ENCODE data around the gene PRR29.
A peak's percentile ranks its signal among the peaks of the same experiment; 100 is the strongest.

The PRR29 gene

GRCh38 chr17:63997341-63998048 is 656 bp upstream of the PRR29 start:
- ATAC-seq (ENCODE audit: low read depth), result no peak
- peaks cover 15% of the 10 kb centered on the region for H3K27me3 Mint-ChIP-seq

GRCh38 chr17:63998721-63999679 is 849 bp downstream of the PRR29 start:
- Mint-ChIP-seq H3K4me3 (peak overlapping the region; percentile 87), H3K9me3 (no peaks in the 10 kb centered on the region), H3K27me3 (peaks cover 12% of the 10 kb centered on the region), H3K4me1 (peaks cover 18% of the 10 kb centered on the region), H3K27ac (no peak overlapping the region), H3K36me3 (peaks cover 11% of the 10 kb centered on the region)
- ATAC-seq (ENCODE audit: low read depth), result peak; percentile 42
- DNase-seq (ENCODE audit: low spot score in 2 of 2), result no peak

More at GRCh38 chr17:63997341-63998048, 656 bp upstream of the PRR29 start:
- Mint-ChIP-seq H3K36me3 (no peaks in the 10 kb centered on the region), H3K27ac (peak overlapping the region; percentile 41), H3K4me3 (peak overlapping the region; percentile 93), H3K9me3 (no peaks in the 10 kb centered on the region), H3K4me1 (peaks cover 27% of the 10 kb centered on the region)
- no peak for DNase-seq (ENCODE audit: low spot score in 2 of 2)

DNA sequence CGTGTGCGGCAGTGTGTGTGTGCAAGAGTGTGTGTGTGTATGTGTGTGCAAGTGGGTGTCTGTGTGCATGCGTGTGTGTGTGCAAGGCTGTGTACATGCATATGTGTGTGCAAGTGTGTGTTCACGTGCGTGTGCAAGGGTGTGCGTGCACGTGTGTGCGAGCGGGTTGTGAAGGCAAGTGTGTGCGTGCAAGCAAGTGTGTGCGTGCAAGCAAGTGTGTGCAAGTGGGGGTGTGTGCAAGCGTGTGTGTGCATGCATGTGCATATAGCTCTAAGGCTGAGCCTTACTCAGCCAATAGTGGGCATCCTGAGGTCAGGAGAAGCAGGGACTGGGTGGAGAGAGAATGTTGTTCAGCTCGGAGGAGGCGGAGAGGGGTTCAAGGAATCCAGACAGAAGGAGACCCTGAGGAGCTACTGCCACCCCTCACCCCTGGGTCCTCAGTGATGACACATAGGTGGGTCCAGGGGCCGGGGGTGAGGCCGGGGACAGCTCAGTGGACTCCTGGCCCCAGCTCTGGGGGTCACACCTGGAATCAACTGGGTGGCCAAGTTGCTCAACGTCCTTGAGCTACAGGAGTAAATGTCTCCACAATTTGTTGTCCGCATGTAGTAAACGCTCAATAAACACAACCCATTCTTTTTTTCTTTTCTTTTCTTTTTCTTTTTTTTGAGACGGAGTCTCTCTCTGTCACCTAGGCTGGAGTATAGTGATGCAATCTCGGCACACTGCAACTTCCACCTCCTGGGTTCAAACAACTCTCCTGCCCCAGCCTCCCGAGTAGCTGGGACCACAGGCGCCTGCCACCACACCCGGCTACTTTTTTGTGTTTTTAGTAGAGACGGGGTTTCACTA is 1.8 kb downstream of the PRR29 start:
- no peaks in the 10 kb centered on the region for H3K9me3 Mint-ChIP-seq
- ATAC-seq (ENCODE audit: low read depth) (no peak), DNase-seq (ENCODE audit: low spot score in 2 of 2) (no peak)
- peaks cover 18% of the 10 kb centered on the region for H3K4me1 Mint-ChIP-seq
- H3K27me3 Mint-ChIP-seq, result peaks cover 12% of the 10 kb centered on the region
- no peak overlapping the region for H3K4me3 Mint-ChIP-seq
- H3K27ac Mint-ChIP-seq, result peak overlapping the region; percentile 38
- peaks cover 14% of the 10 kb centered on the region for H3K36me3 Mint-ChIP-seq

DNA sequence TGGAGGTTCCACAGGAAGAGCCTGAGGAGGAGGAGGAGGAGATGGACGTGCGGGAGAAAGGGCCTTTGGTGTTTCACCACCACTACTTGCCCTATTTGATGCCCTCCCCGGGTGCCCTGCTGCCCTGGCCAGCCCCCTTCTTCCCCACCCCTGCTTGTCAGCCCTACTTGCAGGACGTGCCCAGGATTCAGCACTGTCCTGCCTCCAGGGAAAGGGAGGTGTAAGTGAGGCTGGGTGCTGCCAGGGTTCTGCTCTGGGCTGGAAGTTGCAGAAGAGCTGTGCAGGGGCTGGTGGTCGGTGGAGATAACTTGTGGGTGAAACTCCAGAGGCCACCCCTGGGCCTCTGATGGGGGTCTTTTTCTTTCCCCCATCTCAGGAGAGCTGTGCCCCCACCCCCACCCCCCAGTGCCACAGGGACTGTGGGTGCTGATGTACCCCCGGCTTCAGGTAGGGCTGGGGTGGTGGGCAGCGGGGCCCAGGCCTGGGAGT is 3.0 kb downstream of the PRR29 start:
- peaks cover 23% of the 10 kb centered on the region for H3K36me3 Mint-ChIP-seq
- H3K9me3 Mint-ChIP-seq, result no peaks in the 10 kb centered on the region
- DNase-seq (ENCODE audit: low spot score in 2 of 2) (no peak), ATAC-seq (ENCODE audit: low read depth) (no peak)
- peaks cover 22% of the 10 kb centered on the region for H3K4me1 Mint-ChIP-seq
- no peak overlapping the region for H3K4me3 Mint-ChIP-seq
- H3K27me3 Mint-ChIP-seq, result peaks cover 12% of the 10 kb centered on the region
- H3K27ac Mint-ChIP-seq, result no peak overlapping the region

- no peak for ATAC-seq (ENCODE audit: low read depth)
Observed at GRCh38 chr17:64001763-64002529, 3.8 kb downstream of the PRR29 start.

GRCh38 chr17:64002658-64003525 is 4.7 kb downstream of the PRR29 start:
- no peak for DNase-seq (ENCODE audit: low spot score in 2 of 2)
- no peak overlapping the region for H3K4me3 Mint-ChIP-seq
- peaks cover 19% of the 10 kb centered on the region for H3K4me1 Mint-ChIP-seq
- ATAC-seq (ENCODE audit: low read depth), result no peak
- peaks cover 23% of the 10 kb centered on the region for H3K36me3 Mint-ChIP-seq
- H3K9me3 Mint-ChIP-seq, result no peaks in the 10 kb centered on the region
- H3K27ac Mint-ChIP-seq, result no peak overlapping the region
- H3K27me3 Mint-ChIP-seq, result peaks cover 11% of the 10 kb centered on the region

More at GRCh38 chr17:64001763-64002529, 3.8 kb downstream of the PRR29 start:
- Mint-ChIP-seq H3K36me3 (peaks cover 23% of the 10 kb centered on the region), H3K27me3 (peaks cover 12% of the 10 kb centered on the region), H3K4me1 (peaks cover 22% of the 10 kb centered on the region), H3K4me3 (no peak overlapping the region), H3K9me3 (no peaks in the 10 kb centered on the region), H3K27ac (no peak overlapping the region)
- no peak for DNase-seq (ENCODE audit: low spot score in 2 of 2)

DNA sequence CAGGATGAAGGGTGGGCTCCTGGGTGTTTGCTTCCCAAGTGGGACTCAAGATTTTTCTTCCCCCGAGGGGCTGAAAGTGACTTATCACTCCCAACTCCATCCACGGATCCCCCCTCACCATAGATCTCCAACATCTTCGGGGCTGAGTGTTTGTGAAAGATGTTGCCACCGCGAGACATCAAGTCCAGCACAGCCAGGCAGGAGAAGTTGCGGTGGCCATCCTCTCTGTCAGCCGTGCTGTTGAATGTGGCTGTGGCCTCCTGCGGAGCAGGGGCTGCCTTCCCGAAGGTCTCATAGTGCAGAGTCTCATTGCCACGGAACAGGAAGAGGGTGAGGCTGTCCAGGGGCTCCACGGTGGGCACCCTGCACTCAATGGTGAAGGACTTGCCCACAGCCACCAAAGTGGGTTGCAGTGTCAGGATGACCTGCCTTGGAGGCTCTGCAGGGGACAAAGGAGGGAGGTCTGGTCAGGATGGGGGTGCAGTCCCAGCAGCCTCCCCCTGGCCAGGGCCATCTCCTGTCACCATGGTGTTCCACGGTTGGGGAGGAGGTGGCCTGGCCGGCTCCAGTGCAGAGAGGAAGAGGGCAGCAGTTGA is 5.5 kb downstream of the PRR29 start:
- no peak overlapping the region for H3K27ac Mint-ChIP-seq
- no peak for DNase-seq (ENCODE audit: low spot score in 2 of 2)
- peaks cover 25% of the 10 kb centered on the region for H3K36me3 Mint-ChIP-seq
- H3K4me3 Mint-ChIP-seq, result no peak overlapping the region
- no peaks in the 10 kb centered on the region for H3K9me3 Mint-ChIP-seq
- ATAC-seq (ENCODE audit: low read depth), result no peak
- peaks cover 10% of the 10 kb centered on the region for H3K27me3 Mint-ChIP-seq
- H3K4me1 Mint-ChIP-seq, result peaks cover 16% of the 10 kb centered on the region

GRCh38 chr17:64004218-64004770 is 6.1 kb downstream of the PRR29 start:
- no peak overlapping the region for H3K27ac Mint-ChIP-seq
- no peaks in the 10 kb centered on the region for H3K9me3 Mint-ChIP-seq
- H3K4me3 Mint-ChIP-seq, result no peak overlapping the region
- ATAC-seq (ENCODE audit: low read depth), result no peak
- H3K4me1 Mint-ChIP-seq, result peaks cover 15% of the 10 kb centered on the region
- DNase-seq (ENCODE audit: low spot score in 2 of 2), result no peak
- peaks cover 6% of the 10 kb centered on the region for H3K27me3 Mint-ChIP-seq
- peaks cover 25% of the 10 kb centered on the region for H3K36me3 Mint-ChIP-seq

- Mint-ChIP-seq H3K9me3 (no peaks in the 10 kb centered on the region), H3K4me1 (peaks cover 14% of the 10 kb centered on the region), H3K27ac (no peak overlapping the region), H3K36me3 (peaks cover 29% of the 10 kb centered on the region), H3K4me3 (no peak overlapping the region), H3K27me3 (no peaks in the 10 kb centered on the region)
- DNase-seq (ENCODE audit: low spot score in 2 of 2), result no peak
- ATAC-seq (ENCODE audit: low read depth), result no peak
Observed at GRCh38 chr17:64004903-64005733, 7.0 kb downstream of the PRR29 start.

DNA sequence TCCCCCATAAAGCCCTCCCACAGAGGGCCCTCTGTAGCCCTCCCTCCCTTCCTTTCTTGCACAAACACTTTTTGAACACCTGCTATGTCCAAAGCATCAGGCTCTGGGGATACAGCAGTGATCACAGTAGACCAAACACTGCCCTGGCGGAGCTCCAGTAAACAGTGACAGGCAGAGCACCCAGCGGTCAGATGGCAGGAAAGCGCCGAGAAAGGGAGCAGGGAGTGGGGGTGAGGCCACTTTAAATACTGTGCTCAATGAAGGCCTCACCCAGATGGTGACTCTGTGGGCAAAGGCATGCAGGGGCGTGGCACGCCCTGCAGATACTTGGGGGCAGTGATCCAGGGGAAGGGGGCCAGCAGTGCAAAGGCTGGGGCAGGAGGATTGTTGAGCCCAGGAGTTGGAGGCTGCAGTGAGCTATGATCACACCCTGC is 7.6 kb downstream of the PRR29 start:
- DNase-seq (ENCODE audit: low spot score in 2 of 2), result no peak
- ATAC-seq (ENCODE audit: low read depth), result no peak
- H3K27me3 Mint-ChIP-seq, result no peaks in the 10 kb centered on the region
- H3K36me3 Mint-ChIP-seq, result peaks cover 30% of the 10 kb centered on the region
- no peak overlapping the region for H3K27ac Mint-ChIP-seq
- peaks cover 16% of the 10 kb centered on the region for H3K4me1 Mint-ChIP-seq
- no peaks in the 10 kb centered on the region for H3K9me3 Mint-ChIP-seq
- no peak overlapping the region for H3K4me3 Mint-ChIP-seq

- Mint-ChIP-seq H3K4me3 (no peak overlapping the region), H3K4me1 (peaks cover 20% of the 10 kb centered on the region), H3K36me3 (peaks cover 30% of the 10 kb centered on the region), H3K27me3 (no peaks in the 10 kb centered on the region), H3K9me3 (no peaks in the 10 kb centered on the region), H3K27ac (no peak overlapping the region)
- ATAC-seq (ENCODE audit: low read depth) (no peak), DNase-seq (ENCODE audit: low spot score in 2 of 2) (no peak)
Observed at GRCh38 chr17:64006361-64007088, 8.4 kb downstream of the PRR29 start.

Measured in memory B cell (primary cell).